Endothelial cell of umbilical vein (primary cell): Measurements from ENCODE around the gene MT1HL1.

Experiments used
- CTCF ChIP-seq, 2 donors: IDR thresholded peaks; 1 replicate in 1 of 2; 2 replicates in 1 of 2; pipeline ENCODE4 v1.5.1; 2011; ENCODE audit warnings: low read length in 2 of 2, mild to moderate bottlenecking in 2 of 2, moderate library complexity in 2 of 2, control low read depth in 1 of 2, inconsistent platforms in 1 of 2, low read depth in 1 of 2; ENCODE audit not compliant: insufficient read depth in 1 of 2; ENCODE audit errors: extremely low read depth in 1 of 2
- EZH2 ChIP-seq: IDR thresholded peaks from 2 replicates; pipeline ENCODE4 v1.6.1; 2012; ENCODE audit warnings: borderline replicate concordance, low read depth, mild to moderate bottlenecking, moderate library complexity, low read length, inconsistent platforms; ENCODE audit not compliant: severe bottlenecking
- GATA2 ChIP-seq: IDR thresholded peaks from 2 replicates; pipeline ENCODE4 v1.7.0; 2011; ENCODE audit warnings: low read depth, mild to moderate bottlenecking, moderate library complexity, mixed read lengths, low read length; ENCODE audit not compliant: insufficient read length, insufficient read depth
- JUN ChIP-seq: IDR thresholded peaks from 2 replicates; pipeline ENCODE4 v1.6.1; 2011; ENCODE audit warnings: borderline replicate concordance, low read depth; ENCODE audit not compliant: insufficient read length, insufficient read depth
- MAX ChIP-seq: IDR thresholded peaks from 2 replicates; pipeline ENCODE4 v1.6.1; 2011; ENCODE audit not compliant: insufficient read depth, insufficient read length
- POLR2AphosphoS5 ChIP-seq: IDR thresholded peaks from 2 replicates; pipeline ENCODE4 v1.6.1; 2012; ENCODE audit warnings: low read depth, mild to moderate bottlenecking, control low read depth, low read length, moderate library complexity; ENCODE audit not compliant: insufficient read depth

- TF ChIP-seq CTCF (IDR thresholded peaks at IDR 0.05; ENCODE audit: extremely low read depth in 1 of 2, insufficient read depth in 1 of 2, low read depth in 1 of 2, low read length in 2 of 2): no peak
- no peak for TF ChIP-seq JUN
- no peak for TF ChIP-seq EZH2
- no peak for TF ChIP-seq GATA2
- TF ChIP-seq POLR2AphosphoS5: no peak
- TF ChIP-seq MAX: no peak
Measured at GRCh38 chr1:237033061-237033460, 28.8 kb upstream of the MT1HL1 start.
